ENCODE data around the gene TBRG4.

Gene TBRG4

GRCh38 chr7:45143616-45144015 is 32.1 kb upstream of the TBRG4 start:
- no peak for DNase-seq (ENCODE audit: low spot score)

GRCh38 chr7:45140827-45141226 is 29.3 kb upstream of the TBRG4 start:
- no peak for DNase-seq (ENCODE audit: low spot score)

GRCh38 chr7:45138433-45139267 is 27.2 kb upstream of the TBRG4 start:
- no peak for DNase-seq (ENCODE audit: low spot score)

- peak; percentile 66 for DNase-seq (ENCODE audit: low spot score)
Observed at GRCh38 chr7:45136106-45137060, 24.9 kb upstream of the TBRG4 start.

GRCh38 chr7:45133877-45134276 is 22.4 kb upstream of the TBRG4 start:
- DNase-seq (ENCODE audit: low spot score) = no peak

GRCh38 chr7:45133352-45133751 is 21.9 kb upstream of the TBRG4 start:
- DNase-seq (ENCODE audit: low spot score) = no peak

GRCh38 chr7:45132708-45133320 is 21.3 kb upstream of the TBRG4 start:
- DNase-seq (ENCODE audit: low spot score) = no peak

GRCh38 chr7:45131891-45132290 is 20.4 kb upstream of the TBRG4 start:
- DNase-seq (ENCODE audit: low spot score) = no peak

GRCh38 chr7:45130910-45131309 is 19.4 kb upstream of the TBRG4 start:
- no peak for DNase-seq (ENCODE audit: low spot score)

GRCh38 chr7:45129906-45130305 is 18.4 kb upstream of the TBRG4 start:
- DNase-seq (ENCODE audit: low spot score) = no peak

GRCh38 chr7:45129181-45129800 is 17.8 kb upstream of the TBRG4 start:
- no peak for DNase-seq (ENCODE audit: low spot score)

GRCh38 chr7:45126920-45127319 is 15.4 kb upstream of the TBRG4 start:
- DNase-seq (ENCODE audit: low spot score) = no peak

- no peak for DNase-seq (ENCODE audit: low spot score)
Observed at GRCh38 chr7:45126201-45126600, 14.7 kb upstream of the TBRG4 start.

- DNase-seq (ENCODE audit: low spot score) = no peak
Observed at GRCh38 chr7:45125193-45125904, 13.9 kb upstream of the TBRG4 start.

GRCh38 chr7:45123913-45124710 is 12.6 kb upstream of the TBRG4 start:
- no peak for DNase-seq (ENCODE audit: low spot score)

- no peak for DNase-seq (ENCODE audit: low spot score)
Observed at GRCh38 chr7:45122975-45123860, 11.7 kb upstream of the TBRG4 start.

- no peak for DNase-seq (ENCODE audit: low spot score)
Observed at GRCh38 chr7:45119550-45119949, 8.1 kb upstream of the TBRG4 start.

- no peak for DNase-seq (ENCODE audit: low spot score)
Observed at GRCh38 chr7:45118889-45119331, 7.4 kb upstream of the TBRG4 start.

- DNase-seq (ENCODE audit: low spot score) = no peak
Observed at GRCh38 chr7:45118292-45118691, 6.8 kb upstream of the TBRG4 start.
